SK-N-MC (cell line): ENCODE data around the gene RGS21.

Experiments
- EZH2 ChIP-seq: fragments of 200-600 bp; sonication (generic); IDR thresholded peaks from one replicate; pipeline ENCODE4 v1.6.1; 2017; ENCODE audit warnings: antibody characterized with exemption
- FOXP2 ChIP-seq: optimal IDR thresholded peaks from 2 replicates; pipeline ENCODE3; 2011; ENCODE audit warnings: mild to moderate bottlenecking, moderate library complexity; ENCODE audit not compliant: insufficient read depth; ENCODE audit errors: extremely low read length, control extremely low read depth
- POLR2AphosphoS5 ChIP-seq: IDR thresholded peaks from 2 replicates; pipeline ENCODE4 v1.6.1; 2012; ENCODE audit warnings: mild to moderate bottlenecking, low read depth, low read length, borderline replicate concordance

DNA sequence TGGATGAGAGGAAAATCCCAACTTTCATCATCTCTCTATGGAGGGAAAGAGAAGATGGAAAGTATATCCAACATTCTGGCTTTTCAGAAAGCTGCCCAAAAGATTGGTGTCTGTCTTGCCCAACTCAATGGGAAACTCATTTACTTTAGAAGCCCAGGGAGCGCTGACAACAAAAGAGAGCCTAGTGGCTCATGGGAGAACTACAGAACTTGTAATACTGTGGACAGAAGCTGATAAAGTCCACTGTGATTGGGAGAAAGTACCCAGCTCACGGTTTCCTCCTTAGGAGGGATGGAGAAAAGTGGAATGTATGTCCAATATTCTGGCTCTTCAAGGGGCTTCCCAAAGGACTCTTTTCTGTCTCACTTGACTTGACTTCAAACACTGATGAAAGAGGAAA lies 66.0 kb downstream of the RGS21 start:
- TF ChIP-seq EZH2 (no peak), POLR2AphosphoS5 (no peak), FOXP2 (no peak)
